Mucosa of descending colon (tissue), 3 donors: ENCODE data around the gene SYCE1. TPM values are rescaled to one million over a fixed set of nuclear protein-coding genes. Genes with fewer than 3 reads are reported as not detected.

Source experiments
- ATAC-seq: fragments of 200-7000 bp; cut with Tn5 transposase; one replicate; pipeline ENCODE4 v1.9.1; 2020; ENCODE audit warnings: mild to moderate bottlenecking, moderate library complexity
- DNase-seq, 3 donors: peaks; one replicate each; pipeline ENCODE4 v3.0.0-alpha.2; 2020
- H3K36me3 ChIP-seq: fragments of 200-600 bp; one replicate; pipeline ENCODE4 v1.8.0; 2021; ENCODE audit warnings: low read depth, mild to moderate bottlenecking
- H3K4me1 ChIP-seq: fragments of 200-600 bp; one replicate; pipeline ENCODE4 v1.8.0; 2021; ENCODE audit warnings: low read depth, mild to moderate bottlenecking
- H3K4me3 ChIP-seq: fragments of 200-600 bp; one replicate; pipeline ENCODE4 v1.8.0; 2021; ENCODE audit warnings: mild to moderate bottlenecking
- H3K9me3 ChIP-seq: fragments of 200-600 bp; one replicate; pipeline ENCODE4 v1.8.0; 2021; ENCODE audit warnings: mild to moderate bottlenecking
- intact Hi-C, 2 donors: fragments of 100-400 bp; cut with DNase I in 1 of 2; cut with micrococcal nuclease in 1 of 2; formaldehyde crosslinking; loops; one replicate each; pipeline versions ENCODE4 v1.11.0 to v1.11.1; 2022; cut with DNase I, micrococcal nuclease
- total RNA-seq, 3 donors: library from RNA; stranded (reverse); fragmentation: NEBNext Ultra II Directional in 2 of 3; extraction: Animal tissue kit (Norgen Biotek cat#: 25700) in 2 of 3; gene quantifications; one replicate each; pipeline versions ENCODE4 v1.2.1 to v1.2.4, GENCODE V29; 2021 to 2023
- TF ChIP-seq, protein P1 (sequence below): fragments of 200-600 bp; IDR thresholded peaks from one replicate; pipeline ENCODE4 v1.8.0; 2022; ENCODE audit warnings: antibody characterized with exemption, mild to moderate bottlenecking
- donor health status: DM: no; HTN: no; CAD: no; lungs with moderate emphysema.
- donor health status: DM: no; HTN: no; CAD: no.
- donor health status: DM: no; HTN: yes; CAD: no.

The SYCE1 gene
- total RNA-seq, 3 donors from 2014 or later, result 0.20 to 0.51 TPM; not detected in 1

- DNase-seq (no peak), ATAC-seq (no peak)
- no peaks in the 10 kb centered on the region for H3K36me3 ChIP-seq
- TF ChIP-seq, protein P1, sequence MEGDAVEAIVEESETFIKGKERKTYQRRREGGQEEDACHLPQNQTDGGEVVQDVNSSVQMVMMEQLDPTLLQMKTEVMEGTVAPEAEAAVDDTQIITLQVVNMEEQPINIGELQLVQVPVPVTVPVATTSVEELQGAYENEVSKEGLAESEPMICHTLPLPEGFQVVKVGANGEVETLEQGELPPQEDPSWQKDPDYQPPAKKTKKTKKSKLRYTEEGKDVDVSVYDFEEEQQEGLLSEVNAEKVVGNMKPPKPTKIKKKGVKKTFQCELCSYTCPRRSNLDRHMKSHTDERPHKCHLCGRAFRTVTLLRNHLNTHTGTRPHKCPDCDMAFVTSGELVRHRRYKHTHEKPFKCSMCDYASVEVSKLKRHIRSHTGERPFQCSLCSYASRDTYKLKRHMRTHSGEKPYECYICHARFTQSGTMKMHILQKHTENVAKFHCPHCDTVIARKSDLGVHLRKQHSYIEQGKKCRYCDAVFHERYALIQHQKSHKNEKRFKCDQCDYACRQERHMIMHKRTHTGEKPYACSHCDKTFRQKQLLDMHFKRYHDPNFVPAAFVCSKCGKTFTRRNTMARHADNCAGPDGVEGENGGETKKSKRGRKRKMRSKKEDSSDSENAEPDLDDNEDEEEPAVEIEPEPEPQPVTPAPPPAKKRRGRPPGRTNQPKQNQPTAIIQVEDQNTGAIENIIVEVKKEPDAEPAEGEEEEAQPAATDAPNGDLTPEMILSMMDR, result no peak
- intact Hi-C loops, result no loop called here
- H3K9me3 ChIP-seq, result no peaks in the 10 kb centered on the region
- no peaks in the 10 kb centered on the region for H3K4me1 ChIP-seq
- H3K4me3 ChIP-seq, result no peak overlapping the region
Observed at GRCh38 chr10:133509700-133510099, 55.7 kb downstream of the SYCE1 start.

Other genes with a start within 250 kb of the SYCE1 start
- 1 to 10 TPM in 2 of 3 donors, not detected in 1; 1.1 to 7.5 TPM for gene CALY, start 228.7 kb downstream of the SYCE1 start, total RNA-seq
- 100 to 1,000 TPM in 2 of 3 donors, 10 to 100 TPM in 1; 69.0 to 215 (median 106) TPM for gene PRAP1, start 218.2 kb downstream of the SYCE1 start, total RNA-seq
- gene FUOM, start 207.6 kb downstream of the SYCE1 start, total RNA-seq, result 10 to 100 TPM; 13.5 to 22.2 (median 18.8) TPM
- gene ECHS1, start 192.2 kb downstream of the SYCE1 start, total RNA-seq, result 100 to 1,000 TPM in 2 of 3 donors, 10 to 100 TPM in 1; 97.7 to 180 (median 151) TPM
- gene PAOX, start 186.3 kb downstream of the SYCE1 start, total RNA-seq, result 1 to 10 TPM; 7.5 to 9.3 (median 8.3) TPM
- gene MTG1, start 171.4 kb downstream of the SYCE1 start, total RNA-seq, result 10 to 100 TPM; 43.6 to 52.7 (median 45.6) TPM
- gene SPRN, start 141.0 kb downstream of the SYCE1 start, total RNA-seq, result under 1 TPM in 1 of 3 donors, not detected in 2; 0.25 TPM
- gene SCART1, start 111.6 kb downstream of the SYCE1 start, total RNA-seq, result 1 to 10 TPM; 2.5 to 4.8 (median 3.7) TPM
- 1 to 10 TPM in 1 of 3 donors, under 1 TPM in 2; 0.70 to 2.5 (median 0.90) TPM for gene CYP2E1, start 38.2 kb downstream of the SYCE1 start, total RNA-seq
- gene FRG2B, start 61.2 kb upstream of the SYCE1 start, total RNA-seq, result not detected